Epithelial cell of esophagus (primary cell): Measurements from ENCODE around the gene LTF.

ENCODE experiments used
- DNase-seq: peaks from one replicate; pipeline ENCODE4 v3.0.0; 2010; ENCODE audit warnings: low read depth
- H3K4me3 ChIP-seq: 2 replicates; pipeline ENCODE4 v1.5.1; 2011; ENCODE audit warnings: mild to moderate bottlenecking, low read length, control low read depth
- TF ChIP-seq, protein P1 (sequence below): IDR thresholded peaks from 2 replicates; pipeline ENCODE4 v1.5.1; 2011; ENCODE audit warnings: low read depth, mild to moderate bottlenecking, low read length, control low read depth, inconsistent platforms; ENCODE audit not compliant: insufficient read depth; ENCODE audit errors: missing control alignments

LTF gene

GRCh38 chr3:46454209-46454595 lies 10.5 kb downstream of the LTF start:
- H3K4me3 ChIP-seq, result no peak overlapping the region
- TF ChIP-seq, protein P1, sequence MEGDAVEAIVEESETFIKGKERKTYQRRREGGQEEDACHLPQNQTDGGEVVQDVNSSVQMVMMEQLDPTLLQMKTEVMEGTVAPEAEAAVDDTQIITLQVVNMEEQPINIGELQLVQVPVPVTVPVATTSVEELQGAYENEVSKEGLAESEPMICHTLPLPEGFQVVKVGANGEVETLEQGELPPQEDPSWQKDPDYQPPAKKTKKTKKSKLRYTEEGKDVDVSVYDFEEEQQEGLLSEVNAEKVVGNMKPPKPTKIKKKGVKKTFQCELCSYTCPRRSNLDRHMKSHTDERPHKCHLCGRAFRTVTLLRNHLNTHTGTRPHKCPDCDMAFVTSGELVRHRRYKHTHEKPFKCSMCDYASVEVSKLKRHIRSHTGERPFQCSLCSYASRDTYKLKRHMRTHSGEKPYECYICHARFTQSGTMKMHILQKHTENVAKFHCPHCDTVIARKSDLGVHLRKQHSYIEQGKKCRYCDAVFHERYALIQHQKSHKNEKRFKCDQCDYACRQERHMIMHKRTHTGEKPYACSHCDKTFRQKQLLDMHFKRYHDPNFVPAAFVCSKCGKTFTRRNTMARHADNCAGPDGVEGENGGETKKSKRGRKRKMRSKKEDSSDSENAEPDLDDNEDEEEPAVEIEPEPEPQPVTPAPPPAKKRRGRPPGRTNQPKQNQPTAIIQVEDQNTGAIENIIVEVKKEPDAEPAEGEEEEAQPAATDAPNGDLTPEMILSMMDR, result no peak
- DNase-seq, result no peak

DNA sequence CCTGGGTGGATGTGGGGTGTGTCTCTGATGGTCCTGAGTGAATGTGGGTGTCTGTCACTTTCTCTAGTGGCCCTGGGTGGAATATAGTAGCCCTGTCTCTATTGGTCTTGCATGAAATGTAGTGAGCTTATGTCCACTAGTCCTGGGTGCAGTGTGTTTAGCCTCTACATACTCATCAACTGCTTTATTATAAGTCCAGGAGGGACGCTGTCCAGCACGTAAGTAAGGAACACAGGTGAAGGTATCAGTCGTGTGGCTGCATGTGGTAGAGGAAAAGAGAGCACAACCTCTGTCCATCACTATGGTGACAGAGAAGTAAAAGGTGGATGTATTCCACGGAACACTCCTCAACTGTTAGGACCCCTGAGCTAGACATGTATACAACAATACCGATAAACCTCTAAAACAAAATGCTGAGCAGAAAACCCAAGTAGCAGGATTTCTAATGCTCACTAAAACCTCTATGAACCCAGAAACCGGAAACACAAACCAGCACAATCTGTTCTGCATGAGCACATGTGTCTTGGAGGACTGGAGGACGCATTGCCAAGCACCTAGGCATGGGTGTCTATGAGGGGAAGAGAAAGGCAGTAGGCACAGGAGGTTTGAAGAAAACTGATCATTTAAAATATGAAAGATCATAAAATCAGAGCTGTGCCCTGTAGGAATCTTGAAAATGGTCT lies 11.0 kb downstream of the LTF start:
- TF ChIP-seq, protein P1, result no peak
- no peak overlapping the region for H3K4me3 ChIP-seq
- DNase-seq, result no peak

- DNase-seq, result peak; percentile 19
- TF ChIP-seq, protein P1, result peak; percentile 68
Measured at GRCh38 chr3:46449755-46450552, 14.8 kb downstream of the LTF start.

GRCh38 chr3:46448721-46449120 lies 16.0 kb downstream of the LTF start:
- TF ChIP-seq, protein P1, result no peak
- DNase-seq, result no peak

More at GRCh38 chr3:46449755-46450552, 14.8 kb downstream of the LTF start:
- no peak overlapping the region for H3K4me3 ChIP-seq

DNA sequence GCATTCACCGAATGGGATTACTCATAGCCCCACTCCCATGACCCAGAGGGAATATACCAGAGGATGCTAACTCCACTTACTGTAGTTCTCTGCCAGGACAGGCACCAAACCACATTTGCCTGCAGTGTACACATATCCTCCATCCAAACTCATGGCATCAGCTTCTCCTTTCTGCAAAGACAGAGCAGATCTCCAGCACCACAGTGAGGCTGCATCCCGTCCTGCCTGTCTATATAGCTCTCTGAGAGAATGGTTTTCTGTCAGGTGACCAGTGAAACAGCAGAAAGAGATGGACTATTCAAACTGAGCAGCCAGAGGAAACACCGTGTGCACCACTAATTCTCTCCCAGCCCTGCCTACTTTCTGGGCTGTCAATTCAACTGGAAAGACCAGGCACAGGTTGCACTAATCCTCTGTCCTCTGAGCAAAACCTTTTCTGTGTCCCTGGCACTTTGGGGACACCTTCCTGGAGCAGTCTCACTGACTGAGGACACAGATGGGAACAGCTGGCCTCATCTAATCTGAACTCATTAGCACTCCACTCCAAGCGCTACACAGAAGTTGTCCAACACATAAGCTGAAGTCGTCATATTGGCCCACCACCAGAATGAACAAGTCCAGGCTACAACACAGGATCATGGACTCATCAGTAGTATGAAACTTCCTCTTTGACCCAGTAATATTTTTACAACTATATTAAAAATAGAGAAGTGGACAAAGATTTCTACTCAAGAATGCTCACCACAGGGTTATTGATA lies 17.3 kb downstream of the LTF start:
- peak; percentile 14 for DNase-seq
- TF ChIP-seq, protein P1, result no peak
- no peak overlapping the region for H3K4me3 ChIP-seq

More at GRCh38 chr3:46448721-46449120, 16.0 kb downstream of the LTF start:
- no peak overlapping the region for H3K4me3 ChIP-seq

DNA sequence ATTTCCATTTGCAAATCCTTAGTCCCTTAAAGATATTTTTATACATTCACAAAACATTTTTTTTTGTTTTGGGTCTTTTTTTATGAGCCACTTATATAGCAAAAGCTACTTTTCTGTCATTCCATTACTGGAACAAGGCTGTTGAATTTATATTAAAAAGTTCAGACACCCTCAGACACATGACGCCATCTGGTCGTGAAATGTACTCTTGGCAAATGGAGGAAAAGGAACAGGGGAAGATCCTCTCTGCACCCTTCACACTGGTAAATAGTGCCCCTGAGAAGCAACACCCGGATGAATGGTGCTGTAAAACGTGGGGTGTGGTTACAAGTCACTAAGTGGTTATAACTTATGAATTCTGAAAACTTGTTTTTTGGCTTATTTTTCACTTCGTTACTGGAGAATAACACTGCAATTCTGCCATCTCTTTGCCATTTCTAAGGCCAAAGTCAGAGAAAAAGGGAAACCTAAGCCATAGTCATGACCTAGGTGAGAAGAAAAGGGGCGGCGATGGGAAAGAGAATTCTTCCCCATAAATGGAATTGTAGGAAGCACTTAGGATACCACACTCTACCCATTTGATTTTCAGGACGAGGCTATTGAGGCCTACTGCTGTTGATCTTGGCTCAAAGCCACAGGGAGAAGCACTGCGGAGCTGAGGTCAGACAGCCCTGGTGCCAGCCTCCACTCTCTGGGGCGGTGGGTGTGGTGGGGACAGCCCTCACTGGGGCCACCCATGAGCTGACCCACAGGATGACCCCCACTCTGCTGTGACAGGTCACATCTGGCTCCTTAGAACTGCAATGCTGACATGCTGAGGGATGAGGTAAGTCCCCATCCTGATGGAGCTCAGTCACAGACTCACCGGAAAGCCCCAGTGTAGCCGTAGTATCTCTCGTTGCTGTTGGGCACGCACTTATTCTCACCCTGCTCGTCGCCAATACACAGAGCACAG lies 21.9 kb downstream of the LTF start:
- DNase-seq, result no peak
- TF ChIP-seq, protein P1, result no peak
- no peak overlapping the region for H3K4me3 ChIP-seq
